Stimulated activated naive CD8-positive, alpha-beta T cell treated with anti-CD3 and anti-CD28 coated beads, Interleukin-15, Interleukin-2, amounts not matched to agents 100 U/mL and 50 U/mL, for 24 hours (primary cell): ENCODE data around the gene APOBEC3C.
A peak's percentile ranks its signal among the peaks of the same experiment; 100 is the strongest.
"Not testable (repeated sequence)": the region's sequence is repeated elsewhere in the genome, so short reads cannot be mapped to it uniquely, and the experiment has no call there.

ENCODE experiments used
- ATAC-seq: fragments of 150-1000 bp; cut with Tn5 transposase; one replicate; pipeline ENCODE4 v1.10.0; 2021
- DNase-seq: peaks from one replicate; pipeline ENCODE4 v3.0.0; 2021

Gene APOBEC3C

DNA sequence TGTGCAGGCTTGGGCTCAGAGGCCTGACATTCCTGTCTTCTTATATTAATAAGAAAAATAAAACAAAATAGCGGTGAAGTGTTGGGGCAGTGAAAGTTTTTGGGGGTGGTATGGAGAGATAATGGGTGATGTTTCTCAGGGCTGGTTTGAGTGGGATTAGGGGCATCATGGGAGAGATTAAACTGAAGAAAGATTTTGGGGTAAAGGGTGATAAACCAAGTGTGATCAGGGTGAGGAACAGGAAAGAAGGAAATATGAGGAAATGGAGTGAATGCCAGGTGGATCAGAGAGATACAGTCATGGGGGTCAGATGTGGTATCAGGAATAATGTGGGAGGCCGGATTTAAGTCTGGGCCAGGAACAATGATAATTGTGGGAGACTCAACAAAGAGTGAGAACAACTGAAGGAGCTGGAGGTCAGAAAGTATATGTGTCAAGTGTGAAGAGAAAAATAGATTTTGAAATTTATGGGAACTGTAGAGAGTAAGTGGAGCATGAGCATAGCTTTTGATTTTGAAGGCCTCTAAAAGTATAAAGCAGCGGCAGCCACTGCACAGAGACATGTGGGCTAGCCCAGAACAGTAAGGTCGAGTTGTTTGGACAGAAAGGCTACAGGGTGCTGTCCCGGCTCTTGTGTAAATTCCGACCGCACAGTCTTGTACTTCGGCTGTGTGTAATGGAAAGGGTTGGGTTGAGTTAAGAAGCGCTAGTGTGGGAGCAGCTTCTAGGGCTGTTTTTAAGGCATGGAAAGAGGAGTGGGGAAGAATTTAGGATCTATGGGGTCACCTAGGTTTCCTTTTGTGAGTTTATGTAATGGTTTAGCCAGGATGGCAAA is 52.6 kb downstream of the APOBEC3C start:
- ATAC-seq = peak; percentile 6
- DNase-seq = not testable (repeated sequence)

- no peak for ATAC-seq
- DNase-seq = no peak
Measured at GRCh38 chr22:39068033-39068785, 54.2 kb downstream of the APOBEC3C start.
